GM13976 (cell line): ENCODE measurements around the gene OTUB2.
A peak's percentile ranks its signal among the peaks of the same experiment; 100 is the strongest.

ENCODE experiments used
- DNase-seq: peaks from one replicate; pipeline ENCODE4 v3.0.0; 2012; ENCODE audit warnings: low spot score
- CTCF ChIP-seq: IDR thresholded peaks from 2 replicates; pipeline ENCODE4 v1.5.1; 2012; ENCODE audit warnings: borderline replicate concordance, mild to moderate bottlenecking; ENCODE audit not compliant: insufficient read depth; ENCODE audit errors: extremely low read depth, missing control alignments, control extremely low read depth
- in situ Hi-C: fragments of 300-500 bp; cut with MboI; formaldehyde crosslinking; loops from one replicate; pipeline ENCODE4 v1.12.0; 2022; ENCODE audit warnings: low sequenced_read_pairs, mixed read lengths, inconsistent platforms; ENCODE audit not compliant: unreplicated experiment

Gene OTUB2

DNA sequence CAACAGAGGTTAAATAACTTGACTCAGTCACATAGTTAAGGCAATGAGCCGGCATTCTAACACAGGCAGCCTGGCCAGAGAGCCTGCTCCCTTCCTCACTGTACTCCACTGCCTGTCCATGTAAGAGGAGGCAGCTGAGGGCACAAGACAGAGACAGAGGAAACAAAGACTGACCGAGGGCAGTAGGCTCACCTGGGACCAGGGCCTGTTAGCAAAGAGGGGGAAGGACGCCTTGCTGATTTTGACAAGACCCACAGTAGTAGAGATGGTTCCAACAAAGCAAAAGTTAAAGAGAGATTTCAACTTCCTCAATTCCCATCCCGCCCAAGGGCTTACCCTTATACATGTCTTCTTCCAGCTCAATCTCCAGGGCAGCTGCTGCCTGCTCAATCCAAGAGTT, 26.5 kb downstream of the OTUB2 start:
- DNase-seq: no peak
- in situ Hi-C loops: no loop called here
- TF ChIP-seq CTCF: no peak

- in situ Hi-C loops: no loop called here
- DNase-seq: no peak
- no peak for TF ChIP-seq CTCF
These were observed 28.3 kb downstream of the OTUB2 start for GRCh38 chr14:94054401-94054800.

DNA sequence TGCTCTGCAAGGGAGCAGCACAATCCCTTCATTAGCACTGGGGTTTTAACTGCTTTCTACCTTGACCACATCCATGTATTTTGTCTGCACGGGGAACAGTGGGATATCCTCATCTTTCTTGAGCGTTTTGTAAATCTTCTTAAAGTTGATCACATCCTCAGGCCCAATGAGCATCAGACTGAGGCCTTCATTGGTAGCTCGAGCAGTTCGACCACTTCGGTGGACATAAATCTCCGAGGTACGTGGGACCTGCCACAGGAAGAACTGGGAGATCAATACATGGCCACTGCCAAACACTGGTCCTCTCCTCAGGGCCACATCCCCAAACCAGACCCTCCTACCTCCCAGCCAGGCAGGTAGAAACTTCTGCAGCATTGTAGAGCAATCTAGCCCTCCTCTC, 28.8 kb downstream of the OTUB2 start:
- TF ChIP-seq CTCF: no peak
- in situ Hi-C loops: no loop called here
- no peak for DNase-seq

GRCh38 chr14:94056579-94057308, 30.6 kb downstream of the OTUB2 start:
- no peak for TF ChIP-seq CTCF
- peak; percentile 50 for DNase-seq
- in situ Hi-C loops: no loop called here

- in situ Hi-C loops: no loop called here
- no peak for DNase-seq
- no peak for TF ChIP-seq CTCF
These were observed 32.1 kb downstream of the OTUB2 start for GRCh38 chr14:94058128-94058673.

DNA sequence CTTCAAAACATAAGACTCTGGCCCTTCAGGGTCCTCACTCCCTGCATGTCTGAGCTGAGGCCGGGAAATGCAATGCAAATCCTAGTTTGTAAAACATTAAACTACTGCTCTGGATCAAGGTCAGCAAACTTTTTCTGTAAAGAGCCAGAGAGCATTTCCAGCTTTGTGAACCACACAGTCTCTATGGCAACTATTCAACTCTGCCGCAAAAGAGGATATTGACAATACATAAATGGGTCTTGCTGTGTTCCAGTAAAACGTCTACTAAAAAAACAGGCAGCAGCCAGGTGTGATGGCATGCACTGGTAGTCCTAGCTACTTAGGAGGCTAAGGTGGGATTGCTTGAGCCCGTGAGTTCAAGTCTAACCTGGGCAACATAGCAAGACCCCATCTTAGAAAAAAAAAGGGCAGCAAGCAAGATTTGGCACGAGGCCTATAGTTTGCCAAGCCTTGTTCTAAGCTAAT, 32.6 kb downstream of the OTUB2 start:
- DNase-seq: no peak
- no peak for TF ChIP-seq CTCF
- in situ Hi-C loops: no loop called here
